Endothelial cell of umbilical vein (primary cell): ENCODE data around the gene WDR41. TPM values are rescaled to one million over a fixed set of nuclear protein-coding genes. Genes with fewer than 3 reads are reported as not detected.

Source experiments
- BruUV-seq: library from RNA; stranded (reverse); fragments of 400-500 nt; replicated peaks from 2 replicates; lab custom pipeline; 2021; lab: Mats Ljungman, UMichigan
- CTCF ChIA-PET: fragments of 300-600, 350-600 bp; sonication (Branson Sonifier 250); formaldehyde crosslinking; loops from one replicate; lab custom pipeline; 2021; ENCODE audit warnings: antibody characterized with exemption, inconsistent platforms; lab: Charles Lee
- POLR2A ChIA-PET: fragments of 300-600, 350-600 bp; sonication (Branson Sonifier 250); formaldehyde crosslinking; loops from one replicate; lab custom pipeline; 2021; ENCODE audit warnings: antibody characterized with exemption, inconsistent platforms; lab: Charles Lee
- DNase-seq: peaks from one replicate; pipeline ENCODE4 v3.0.0-alpha.2; 2011; ENCODE audit warnings: low read depth, low spot score
- FAIRE-seq: peaks from 2 replicates; lab custom pipeline; 2011; peaks lifted over from hg19 to GRCh38; lab: Jason Lieb, UNC
- H2AFZ ChIP-seq: 2 replicates; pipeline ENCODE4 v1.6.0; 2012; ENCODE audit warnings: low read depth, low read length, control low read depth, inconsistent platforms
- H3K27ac ChIP-seq: 2 replicates; pipeline ENCODE4 v1.5.1; 2011; ENCODE audit warnings: low read depth, mild to moderate bottlenecking, control low read depth, low read length, moderate library complexity; ENCODE audit not compliant: insufficient read depth
- H3K27me3 ChIP-seq, 2 experiments: 2 replicates each; pipeline versions ENCODE4 v1.6.0 to v1.6.1; 2011; ENCODE audit warnings: low read length in 2 of 2, mixed read lengths in 1 of 2; ENCODE audit not compliant: control insufficient read depth in 2 of 2, insufficient read depth in 2 of 2
- H3K36me3 ChIP-seq, 2 experiments: 2 replicates in 1 of 2; 3 replicates in 1 of 2; pipeline ENCODE4 v1.5.1; 2011; ENCODE audit warnings: low read length in 2 of 2, mild to moderate bottlenecking in 1 of 2, moderate library complexity in 1 of 2; ENCODE audit not compliant: control insufficient read depth in 2 of 2, insufficient read depth in 2 of 2; ENCODE audit errors: extremely low read depth in 1 of 2
- H3K4me1 ChIP-seq: 3 replicates; pipeline ENCODE4 v1.5.1; 2011; ENCODE audit warnings: mild to moderate bottlenecking, low read length; ENCODE audit not compliant: control insufficient read depth, insufficient read depth; ENCODE audit errors: extremely low read depth
- H3K4me2 ChIP-seq: 2 replicates; pipeline ENCODE4 v1.6.1; 2011; ENCODE audit warnings: low read length, control low read depth, mixed read lengths; ENCODE audit not compliant: insufficient read depth
- H3K4me3 ChIP-seq, 3 experiments: fragments of 200-600 bp in 1 of 3; sonication (generic), shearing (Covaris generic) in 1 of 3; replicated peaks in 1 of 3; 2 replicates each; pipeline ENCODE4 v1.5.1; 2011 to 2016; ENCODE audit warnings: control low read depth in 3 of 3, low read length in 3 of 3, mild to moderate bottlenecking in 2 of 3, inconsistent platforms in 1 of 3, low read depth in 1 of 3, moderate library complexity in 1 of 3; ENCODE audit not compliant: insufficient read depth in 1 of 3
- H3K79me2 ChIP-seq: 2 replicates; pipeline ENCODE4 v1.6.0; 2012; ENCODE audit warnings: low read length, inconsistent platforms; ENCODE audit not compliant: control insufficient read depth, insufficient read depth
- H3K9ac ChIP-seq: replicated peaks from 2 replicates; pipeline ENCODE3; 2011; ENCODE audit warnings: low read length, control low read depth; ENCODE audit not compliant: insufficient read depth; ENCODE audit errors: extremely low read depth
- H3K9me1 ChIP-seq: replicated peaks from 3 replicates; pipeline ENCODE4 v1.6.0; 2011; ENCODE audit warnings: mild to moderate bottlenecking, low read length; ENCODE audit not compliant: control insufficient read depth, insufficient read depth; ENCODE audit errors: extremely low read depth
- H3K9me3 ChIP-seq: replicated peaks from 2 replicates; pipeline ENCODE4 v1.5.1; 2012; ENCODE audit warnings: low read length, inconsistent platforms; ENCODE audit not compliant: control insufficient read depth, insufficient read depth
- H4K20me1 ChIP-seq: replicated peaks from 2 replicates; pipeline ENCODE3; 2011; ENCODE audit warnings: mild to moderate bottlenecking, low read length; ENCODE audit not compliant: control insufficient read depth, insufficient read depth; ENCODE audit errors: extremely low read depth
- CTCF ChIP-seq, 2 donors: IDR thresholded peaks; 1 replicate in 1 of 2; 2 replicates in 1 of 2; pipeline ENCODE4 v1.5.1; 2011; ENCODE audit warnings: low read length in 2 of 2, mild to moderate bottlenecking in 2 of 2, moderate library complexity in 2 of 2, control low read depth in 1 of 2, inconsistent platforms in 1 of 2, low read depth in 1 of 2; ENCODE audit not compliant: insufficient read depth in 1 of 2; ENCODE audit errors: extremely low read depth in 1 of 2
- EZH2 ChIP-seq: IDR thresholded peaks from 2 replicates; pipeline ENCODE4 v1.6.1; 2012; ENCODE audit warnings: borderline replicate concordance, low read depth, mild to moderate bottlenecking, moderate library complexity, low read length, inconsistent platforms; ENCODE audit not compliant: severe bottlenecking
- FOS ChIP-seq: IDR thresholded peaks from 2 replicates; pipeline ENCODE4 v1.6.1; 2011; ENCODE audit warnings: mild to moderate bottlenecking, low read length, moderate library complexity, borderline replicate concordance; ENCODE audit not compliant: insufficient read depth
- GATA2 ChIP-seq: IDR thresholded peaks from 2 replicates; pipeline ENCODE4 v1.7.0; 2011; ENCODE audit warnings: low read depth, mild to moderate bottlenecking, moderate library complexity, mixed read lengths, low read length; ENCODE audit not compliant: insufficient read length, insufficient read depth
- JUN ChIP-seq: IDR thresholded peaks from 2 replicates; pipeline ENCODE4 v1.6.1; 2011; ENCODE audit warnings: borderline replicate concordance, low read depth; ENCODE audit not compliant: insufficient read length, insufficient read depth
- MAX ChIP-seq: IDR thresholded peaks from 2 replicates; pipeline ENCODE4 v1.6.1; 2011; ENCODE audit not compliant: insufficient read depth, insufficient read length
- MYC ChIP-seq: IDR thresholded peaks from one replicate; pipeline ENCODE4 v1.6.1; 2011; ENCODE audit warnings: mild to moderate bottlenecking, low read depth, low read length
- POLR2A ChIP-seq: IDR thresholded peaks from 2 replicates; pipeline ENCODE4 v1.6.1; 2012; ENCODE audit warnings: low read depth, mild to moderate bottlenecking, control low read depth, low read length
- POLR2AphosphoS5 ChIP-seq: IDR thresholded peaks from 2 replicates; pipeline ENCODE4 v1.6.1; 2012; ENCODE audit warnings: low read depth, mild to moderate bottlenecking, control low read depth, low read length, moderate library complexity; ENCODE audit not compliant: insufficient read depth
- dilution Hi-C: fragments of 300-500 bp; cut with MboI; formaldehyde crosslinking; loops from one replicate; pipeline ENCODE4 v1.15.0; 2019; ENCODE audit warnings: low sequenced_read_pairs; ENCODE audit not compliant: extremely low pct_ligation_motif_present
- intact Hi-C: fragments of 100-400 bp; cut with micrococcal nuclease; formaldehyde crosslinking; loops from one replicate; pipeline ENCODE4 v1.10.0; 2022
- polyA plus RNA-seq, 4 experiments: library from polyadenylated mRNA; depleted of rRNA in 3 of 4; stranded (reverse) in 3 of 4; unstranded in 1 of 4; fragments of >200 nt; gene quantifications; 2 replicates each; pipeline versions ENCODE4 v1.2.1 to v1.2.3, GENCODE V29; 2011 to 2012; ENCODE audit warnings: missing spikeins in 1 of 4
- total RNA-seq: library from RNA; stranded (reverse); gene quantifications from 2 replicates; pipeline ENCODE4 v1.2.3, GENCODE V29; 2021

Gene WDR41
- total and polyA plus RNA-seq, 2 donors (not counting 3 experiments of a cell fraction or from before 2014, with no cell fraction given) = 10.2 to 33.6 TPM

- dilution Hi-C loops (no loop called here), intact Hi-C loops (no loop called here)
- H3K4me2 ChIP-seq = no peak overlapping the region
- H3K27me3 ChIP-seq = no peaks in the 10 kb centered on the region
- no TSS peak for BruUV-seq
- no peaks in the 10 kb centered on the region for H4K20me1 ChIP-seq
- TF ChIP-seq MYC (no peak), FOS (no peak), CTCF (IDR thresholded peaks at IDR 0.05; ENCODE audit: extremely low read depth in 1 of 2, insufficient read depth in 1 of 2, low read depth in 1 of 2, low read length in 2 of 2) (no peak), MAX (no peak), GATA2 (no peak), JUN (no peak), POLR2AphosphoS5 (no peak), EZH2 (no peak), POLR2A (no peak)
- H3K9ac ChIP-seq = no peak overlapping the region
- no peaks in the 10 kb centered on the region for H3K79me2 ChIP-seq
- H3K4me1 ChIP-seq = no peaks in the 10 kb centered on the region
- peaks cover 0 to 3% of the 10 kb centered on the region in 2 experiments for H3K36me3 ChIP-seq
- FAIRE-seq (no peak), DNase-seq (no peak)
- no peak overlapping the region for H3K27ac ChIP-seq
- H2AFZ ChIP-seq = no peak overlapping the region
- H3K9me3 ChIP-seq = no peaks in the 10 kb centered on the region
- no peaks in the 10 kb centered on the region for H3K9me1 ChIP-seq
- ChIA-PET POLR2A (no interaction called here), CTCF (interaction anchor here (0.9 to 1.1 kb wide), 2 partner anchors 10 to 55 kb away, joined by 3 to 4 read pairs; no protein-coding TSS in a partner anchor)
- H3K4me3 ChIP-seq = no peak overlapping the region
Measured at GRCh38 chr5:77428526-77428925, 63.6 kb downstream of the WDR41 start.
